Mucosa of rectum (tissue), 2 donors: ENCODE data around the gene NCAM1.
"Not testable (repeated sequence)": the region's sequence is repeated elsewhere in the genome, so short reads cannot be mapped to it uniquely, and the experiment has no call there.

Experiments used
- H3K27ac ChIP-seq, 2 donors: one replicate each; pipeline ENCODE4 v1.7.0; 2013; ENCODE audit warnings: inconsistent platforms in 2 of 2, low read depth in 2 of 2, low read length in 2 of 2
- H3K27me3 ChIP-seq, 2 donors: one replicate each; pipeline ENCODE4 v1.7.0; 2013; ENCODE audit warnings: low read length in 2 of 2; ENCODE audit not compliant: control insufficient read depth in 2 of 2, insufficient read depth in 2 of 2
- H3K36me3 ChIP-seq, 2 donors: one replicate each; pipeline ENCODE4 v1.7.0; 2013; ENCODE audit warnings: low read length in 2 of 2; ENCODE audit not compliant: control insufficient read depth in 2 of 2, insufficient read depth in 2 of 2
- H3K4me1 ChIP-seq, 2 donors: one replicate each; pipeline ENCODE4 v1.7.0; 2013; ENCODE audit warnings: low read length in 2 of 2, mild to moderate bottlenecking in 1 of 2; ENCODE audit not compliant: control insufficient read depth in 2 of 2, insufficient read depth in 2 of 2
- H3K4me3 ChIP-seq, 2 donors: one replicate each; pipeline ENCODE4 v1.7.0; 2013; ENCODE audit warnings: low read length in 2 of 2
- H3K9ac ChIP-seq, 2 donors: one replicate each; pipeline ENCODE4 v1.7.0; 2013; ENCODE audit warnings: low read length in 2 of 2, low read depth in 1 of 2, mild to moderate bottlenecking in 1 of 2
- H3K9me3 ChIP-seq, 2 donors: one replicate each; pipeline ENCODE4 v1.7.0; 2013; ENCODE audit warnings: low read length in 2 of 2; ENCODE audit not compliant: control insufficient read depth in 2 of 2
- donor health status: healthy.
- donor health status: Normal muscosa, but diverticular disease.

NCAM1 gene

DNA sequence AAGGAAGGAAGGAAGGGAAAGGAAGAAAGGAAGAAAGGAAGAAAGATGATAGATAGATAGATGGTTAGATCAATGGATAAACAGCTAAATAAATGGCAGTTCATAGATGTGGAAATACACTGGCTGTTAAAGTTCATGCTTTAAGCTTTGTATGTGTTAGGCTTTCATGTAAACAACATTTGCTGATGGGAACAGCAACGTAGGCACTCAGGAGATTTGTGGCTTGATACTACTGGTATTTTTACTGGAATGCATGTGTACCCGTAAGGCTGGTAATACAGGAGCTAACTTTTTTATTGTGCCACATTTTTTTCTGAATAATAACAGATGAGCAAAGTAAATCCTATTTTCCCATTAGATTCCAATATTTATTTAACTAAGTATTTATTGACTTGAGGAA is 85.6 kb downstream of the NCAM1 start:
- Histone ChIP-seq H3K4me3 (no peak overlapping the region), H3K9ac (no peak overlapping the region), H3K27me3 (no peaks in the 10 kb centered on the region)

DNA sequence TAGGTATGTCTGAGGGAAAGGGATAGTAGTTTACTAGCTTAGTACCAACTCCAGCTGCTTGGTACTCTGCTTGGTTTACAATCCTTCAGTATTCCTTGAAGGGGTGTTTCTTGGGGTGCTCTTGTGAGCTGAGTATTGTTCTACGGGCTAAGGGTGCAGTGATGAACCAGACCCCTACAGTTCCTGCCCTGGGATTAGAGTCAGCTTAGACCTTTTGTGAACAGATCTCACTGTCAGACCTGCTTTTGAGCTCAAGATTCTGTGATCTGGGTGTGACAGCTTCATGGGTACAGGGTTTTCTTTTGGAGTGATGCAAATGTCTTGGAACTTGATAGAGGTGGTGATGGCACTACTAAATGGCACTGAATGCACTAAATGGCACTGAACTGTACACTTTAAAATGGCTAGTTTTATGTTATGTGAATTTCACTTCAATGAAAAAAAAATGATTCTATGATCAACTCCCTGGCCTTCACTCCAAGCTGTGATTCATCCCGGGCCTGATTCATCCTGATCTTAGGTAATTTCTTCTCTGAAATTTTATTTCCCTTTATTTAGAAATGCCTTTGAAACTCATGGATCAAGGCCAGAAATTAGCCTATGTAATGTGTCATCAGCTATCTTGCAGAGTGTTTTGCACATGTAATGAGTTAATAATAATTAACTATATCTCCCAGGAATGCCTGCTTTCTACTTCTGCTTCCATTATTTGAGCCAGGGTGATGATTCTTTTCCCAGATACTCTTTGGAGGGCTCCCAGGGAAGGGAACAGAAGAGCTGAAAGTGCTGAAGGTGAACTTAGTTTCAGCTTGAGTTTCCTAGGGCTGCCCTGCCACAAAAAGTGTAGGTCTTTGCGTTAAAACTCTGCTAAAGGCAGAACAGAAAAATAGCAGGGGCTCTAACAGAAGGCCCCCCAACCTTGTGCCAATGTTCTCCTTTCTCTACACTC is 87.9 kb downstream of the NCAM1 start:
- H3K36me3 ChIP-seq = no peaks in the 10 kb centered on the region
- H3K9me3 ChIP-seq = no peaks in the 10 kb centered on the region
- no peaks in the 10 kb centered on the region for H3K27me3 ChIP-seq
- no peak overlapping the region for H3K9ac ChIP-seq
- no peak overlapping the region for H3K27ac ChIP-seq
- no peaks in the 10 kb centered on the region for H3K4me1 ChIP-seq
- H3K4me3 ChIP-seq = no peak overlapping the region

More for the DNA sequence above, 85.6 kb downstream of the NCAM1 start:
- H3K36me3 ChIP-seq = no peaks in the 10 kb centered on the region
- H3K27ac ChIP-seq = no peak overlapping the region
- no peaks in the 10 kb centered on the region for H3K9me3 ChIP-seq
- no peaks in the 10 kb centered on the region for H3K4me1 ChIP-seq

DNA sequence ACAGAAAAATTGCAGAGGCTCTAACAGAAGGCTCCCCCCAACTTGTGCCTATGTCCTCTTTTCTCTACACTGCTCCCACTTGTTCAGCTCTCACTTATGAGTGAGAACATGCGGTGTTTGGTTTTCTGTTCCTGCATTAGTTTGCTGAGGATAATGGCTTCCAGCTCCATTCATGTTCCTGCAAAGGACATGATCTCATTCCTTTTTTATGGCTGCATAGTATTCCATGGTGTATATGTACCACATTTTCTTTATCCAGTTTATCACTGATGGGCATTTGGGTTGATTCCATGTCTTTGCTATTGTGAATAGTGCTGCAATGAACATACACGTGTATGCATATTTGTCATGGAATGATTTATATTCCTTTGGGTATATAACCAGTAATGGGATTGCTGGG is 91.8 kb downstream of the NCAM1 start:
- H3K4me1 ChIP-seq, H3K27ac ChIP-seq, H3K9ac ChIP-seq, H3K36me3 ChIP-seq, H3K27me3 ChIP-seq, H3K4me3 ChIP-seq, H3K9me3 ChIP-seq: not testable (repeated sequence)

DNA sequence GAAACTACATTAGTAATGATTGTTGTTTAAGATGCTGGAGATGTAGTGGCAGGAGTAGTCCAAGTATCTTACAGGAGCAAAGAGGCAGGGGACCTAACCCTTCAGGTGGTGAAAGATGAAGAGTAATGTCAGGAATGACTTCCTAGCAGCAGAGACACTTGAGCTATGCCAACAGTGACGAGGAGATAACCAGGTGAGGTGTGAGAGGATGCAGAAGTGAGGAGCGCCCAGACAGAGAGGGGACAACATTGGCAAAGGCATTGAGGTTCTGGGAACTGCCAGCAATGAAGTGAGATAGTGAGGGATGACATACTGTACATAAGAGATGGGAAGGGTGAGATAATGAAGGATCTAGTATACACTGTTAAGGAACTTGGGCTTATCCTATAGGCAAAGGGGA is 95.8 kb downstream of the NCAM1 start:
- Histone ChIP-seq H3K27me3 (no peaks in the 10 kb centered on the region), H3K9me3 (no peaks in the 10 kb centered on the region), H3K4me3 (no peak overlapping the region), H3K4me1 (no peaks in the 10 kb centered on the region), H3K36me3 (no peaks in the 10 kb centered on the region), H3K9ac (no peak overlapping the region), H3K27ac (no peak overlapping the region)

DNA sequence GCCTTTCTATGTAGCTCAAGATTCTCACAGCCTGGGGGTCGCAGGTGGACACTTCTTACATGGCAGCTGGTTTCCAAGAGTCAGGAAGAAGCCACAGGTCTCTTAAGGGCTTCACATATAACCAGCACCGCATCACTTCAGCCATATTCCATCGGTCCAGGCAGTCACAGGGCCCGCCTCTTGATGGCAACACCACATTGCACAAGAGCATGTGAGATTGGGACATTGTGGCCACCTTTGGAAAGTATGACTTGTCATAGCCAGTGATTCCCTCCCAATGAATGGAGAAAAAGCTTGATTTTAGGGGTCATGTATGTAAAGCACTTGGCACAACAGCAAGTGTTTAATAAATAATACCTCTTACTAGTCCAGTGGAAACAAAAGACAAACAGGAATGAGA is 98.3 kb downstream of the NCAM1 start:
- H3K4me3 ChIP-seq = no peak overlapping the region
- no peak overlapping the region for H3K27ac ChIP-seq
- no peaks in the 10 kb centered on the region for H3K36me3 ChIP-seq
- H3K9ac ChIP-seq = no peak overlapping the region
- H3K27me3 ChIP-seq = no peaks in the 10 kb centered on the region
- no peaks in the 10 kb centered on the region for H3K4me1 ChIP-seq
- no peaks in the 10 kb centered on the region for H3K9me3 ChIP-seq

DNA sequence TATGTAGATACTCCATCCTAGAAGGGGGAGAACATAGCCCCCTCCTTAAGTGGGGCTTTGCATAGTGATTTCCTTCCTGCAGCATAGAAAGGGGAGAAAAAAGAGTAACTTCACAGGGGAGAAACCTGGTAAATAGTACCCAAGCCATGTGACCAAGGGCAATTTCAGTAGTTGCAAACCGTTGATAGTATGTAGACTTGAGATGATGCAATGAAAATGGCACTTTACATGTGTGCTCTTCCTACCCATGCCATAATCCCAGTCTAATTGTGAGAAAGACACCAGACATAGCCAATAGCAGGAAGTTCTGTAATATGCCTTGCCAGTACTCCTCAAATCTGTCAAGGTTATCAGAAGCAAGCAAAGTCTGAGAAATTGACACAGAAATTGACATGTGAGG is 104.1 kb downstream of the NCAM1 start:
- Histone ChIP-seq H3K9ac (no peak overlapping the region), H3K9me3 (no peaks in the 10 kb centered on the region), H3K27me3 (no peaks in the 10 kb centered on the region), H3K4me3 (no peak overlapping the region), H3K27ac (no peak overlapping the region), H3K36me3 (no peaks in the 10 kb centered on the region), H3K4me1 (no peaks in the 10 kb centered on the region)

DNA sequence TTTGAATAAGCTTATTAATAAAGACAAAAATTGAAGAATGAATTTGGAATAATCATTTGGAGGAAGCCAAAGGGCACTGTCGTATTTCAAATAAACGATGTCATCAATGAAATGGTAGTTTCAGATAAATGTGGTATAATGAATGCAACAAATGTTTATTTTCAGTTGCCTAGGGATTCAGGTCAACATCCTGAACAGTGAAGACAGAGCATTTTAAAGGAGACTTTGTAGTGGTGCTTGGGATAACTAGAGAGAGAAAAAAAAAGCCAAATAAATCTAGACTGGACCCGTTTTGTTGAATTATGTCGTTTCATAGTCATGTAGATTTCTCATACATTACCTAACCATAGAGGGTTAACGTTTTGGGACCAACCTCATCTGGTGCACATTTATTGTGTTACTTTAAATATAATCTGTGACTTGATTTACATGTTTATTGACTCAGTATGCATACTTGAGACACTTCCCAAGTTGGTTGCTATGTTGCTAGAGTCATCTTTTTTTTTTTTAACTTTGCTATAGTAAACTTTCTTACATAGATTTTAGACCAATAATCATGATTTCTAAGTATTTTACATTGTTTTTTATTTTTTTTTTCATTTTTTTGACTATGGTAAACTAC is 111.1 kb downstream of the NCAM1 start:
- Histone ChIP-seq H3K9me3 (no peaks in the 10 kb centered on the region), H3K36me3 (no peaks in the 10 kb centered on the region), H3K9ac (no peak overlapping the region), H3K27me3 (no peaks in the 10 kb centered on the region), H3K4me1 (no peaks in the 10 kb centered on the region), H3K27ac (no peak overlapping the region), H3K4me3 (no peak overlapping the region)

DNA sequence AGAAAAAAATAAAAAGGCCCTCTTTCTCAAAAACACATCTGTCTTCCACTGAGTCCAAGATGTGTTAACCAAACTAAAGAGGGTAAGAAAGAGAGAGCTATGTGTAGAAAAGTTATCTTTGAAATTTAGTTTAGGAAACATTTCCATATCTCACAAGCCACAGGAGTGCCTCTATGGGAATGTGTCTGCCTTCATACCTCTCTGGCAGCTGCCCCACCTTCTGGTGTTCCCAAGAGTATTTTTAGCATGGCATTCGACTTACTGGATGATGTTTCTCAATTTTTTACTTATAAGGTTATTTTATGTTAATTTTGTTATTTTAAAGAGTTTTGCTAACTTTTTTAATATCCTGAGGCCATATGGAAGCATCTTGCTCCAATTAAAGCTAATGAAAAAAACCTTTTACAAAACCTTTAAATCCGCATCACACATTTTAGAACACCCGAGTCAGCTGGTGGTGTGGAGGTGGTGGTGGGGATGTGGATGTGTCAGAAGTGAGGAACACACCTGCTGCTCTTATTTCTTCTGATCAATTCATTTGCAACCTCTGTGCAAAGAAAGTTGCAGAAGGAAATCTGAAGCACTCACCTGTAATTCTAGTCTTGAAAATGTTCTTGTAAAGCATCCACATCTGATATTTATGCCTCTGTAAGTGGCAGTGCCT is 112.2 kb downstream of the NCAM1 start:
- no peaks in the 10 kb centered on the region for H3K27me3 ChIP-seq
- no peak overlapping the region for H3K9ac ChIP-seq
- H3K36me3 ChIP-seq = no peaks in the 10 kb centered on the region
- no peaks in the 10 kb centered on the region for H3K9me3 ChIP-seq
- H3K4me3 ChIP-seq = no peak overlapping the region
- H3K27ac ChIP-seq = no peak overlapping the region
- H3K4me1 ChIP-seq = no peaks in the 10 kb centered on the region

DNA sequence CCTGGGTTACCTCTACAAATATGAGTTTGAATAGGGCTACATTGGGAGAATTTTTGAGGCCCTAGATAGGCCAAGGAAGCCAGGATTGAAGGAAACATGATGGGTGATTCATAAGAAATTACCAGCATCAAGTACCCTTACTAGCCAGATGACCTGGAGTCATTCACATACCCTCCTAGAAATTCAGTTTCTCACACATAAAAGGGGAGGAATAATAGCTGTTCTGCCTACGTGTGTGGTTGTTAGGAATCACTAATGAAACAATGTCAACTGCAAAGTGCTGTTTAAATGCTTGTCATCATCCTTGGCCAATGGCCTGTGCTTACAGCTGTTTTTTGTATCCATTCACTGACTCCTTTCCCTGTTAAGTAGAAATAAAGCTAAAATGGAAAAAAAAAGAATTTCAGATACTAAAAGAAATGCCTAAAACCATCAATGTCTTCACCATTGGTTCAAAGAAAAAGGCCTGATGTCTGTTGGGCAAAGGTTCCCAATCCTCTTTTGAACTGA is 114.4 kb downstream of the NCAM1 start:
- Histone ChIP-seq H3K4me3 (no peak overlapping the region), H3K9ac (no peak overlapping the region), H3K9me3 (no peaks in the 10 kb centered on the region), H3K27me3 (no peaks in the 10 kb centered on the region), H3K27ac (no peak overlapping the region), H3K4me1 (no peaks in the 10 kb centered on the region), H3K36me3 (no peaks in the 10 kb centered on the region)

DNA sequence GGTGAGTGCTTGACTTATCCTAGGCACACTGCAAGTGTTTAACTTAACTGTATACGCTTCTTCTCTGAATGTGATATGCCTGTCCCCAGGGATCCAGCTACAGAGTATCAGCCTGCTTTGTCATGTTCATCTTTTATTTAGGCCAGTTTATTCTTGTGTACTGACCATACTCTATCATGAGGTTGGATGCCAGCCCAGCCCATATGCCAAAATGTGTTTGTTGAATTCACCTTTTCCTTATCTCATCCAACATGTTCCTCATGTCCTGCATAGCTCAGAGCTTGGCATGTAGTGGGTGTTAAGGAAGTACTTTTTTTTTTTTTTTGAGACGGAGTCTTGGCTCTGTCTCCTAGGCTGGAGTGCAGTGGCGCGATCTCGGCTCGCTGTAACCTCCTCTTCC is 116.2 kb downstream of the NCAM1 start:
- H3K4me3 ChIP-seq = no peak overlapping the region
- no peak overlapping the region for H3K27ac ChIP-seq
- no peaks in the 10 kb centered on the region for H3K9me3 ChIP-seq
- no peak overlapping the region for H3K9ac ChIP-seq
- H3K4me1 ChIP-seq = no peaks in the 10 kb centered on the region
- H3K36me3 ChIP-seq = no peaks in the 10 kb centered on the region
- H3K27me3 ChIP-seq = no peaks in the 10 kb centered on the region
